ENCODE measurements around the gene TMEM267. TPM values are rescaled to one million over a fixed set of nuclear protein-coding genes. Genes with fewer than 3 reads are reported as not detected.

TMEM267 gene
- total RNA-seq, 1 donor from 2014 or later: 12.7 TPM

GRCh38 chr5:43400082-43400481 lies 83.6 kb downstream of the TMEM267 start:
- intact Hi-C loops (cut with DNase I): no loop called here
- H3K9me3 ChIP-seq: no peaks in the 10 kb centered on the region

GRCh38 chr5:43396762-43397304 lies 86.8 kb downstream of the TMEM267 start:
- peak overlapping the region; percentile 61 for H3K4me3 ChIP-seq
- no peaks in the 10 kb centered on the region for H3K9me3 ChIP-seq
- TF ChIP-seq, protein P1, sequence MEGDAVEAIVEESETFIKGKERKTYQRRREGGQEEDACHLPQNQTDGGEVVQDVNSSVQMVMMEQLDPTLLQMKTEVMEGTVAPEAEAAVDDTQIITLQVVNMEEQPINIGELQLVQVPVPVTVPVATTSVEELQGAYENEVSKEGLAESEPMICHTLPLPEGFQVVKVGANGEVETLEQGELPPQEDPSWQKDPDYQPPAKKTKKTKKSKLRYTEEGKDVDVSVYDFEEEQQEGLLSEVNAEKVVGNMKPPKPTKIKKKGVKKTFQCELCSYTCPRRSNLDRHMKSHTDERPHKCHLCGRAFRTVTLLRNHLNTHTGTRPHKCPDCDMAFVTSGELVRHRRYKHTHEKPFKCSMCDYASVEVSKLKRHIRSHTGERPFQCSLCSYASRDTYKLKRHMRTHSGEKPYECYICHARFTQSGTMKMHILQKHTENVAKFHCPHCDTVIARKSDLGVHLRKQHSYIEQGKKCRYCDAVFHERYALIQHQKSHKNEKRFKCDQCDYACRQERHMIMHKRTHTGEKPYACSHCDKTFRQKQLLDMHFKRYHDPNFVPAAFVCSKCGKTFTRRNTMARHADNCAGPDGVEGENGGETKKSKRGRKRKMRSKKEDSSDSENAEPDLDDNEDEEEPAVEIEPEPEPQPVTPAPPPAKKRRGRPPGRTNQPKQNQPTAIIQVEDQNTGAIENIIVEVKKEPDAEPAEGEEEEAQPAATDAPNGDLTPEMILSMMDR (IDR thresholded peaks at IDR 0.05): no peak
- intact Hi-C loops (cut with DNase I): no loop called here
- no peaks in the 10 kb centered on the region for H3K4me1 ChIP-seq
- DNase-seq (peak; percentile 80), ATAC-seq (peak; percentile 96 to 97)
- H3K36me3 ChIP-seq: no peaks in the 10 kb centered on the region
- peak overlapping the region; percentile 72 for H3K27ac ChIP-seq
- H3K27me3 ChIP-seq (ENCODE audit: low read depth): no peaks in the 10 kb centered on the region

More at GRCh38 chr5:43400082-43400481, 83.6 kb downstream of the TMEM267 start:
- Histone ChIP-seq H3K4me3 (no peak overlapping the region), H3K36me3 (no peaks in the 10 kb centered on the region), H3K27ac (no peak overlapping the region), H3K27me3 (ENCODE audit: low read depth) (no peaks in the 10 kb centered on the region), H3K4me1 (no peaks in the 10 kb centered on the region)
- ATAC-seq (no peak), DNase-seq (no peak)
- TF ChIP-seq, protein P1 (IDR thresholded peaks at IDR 0.05): no peak

Other genes with a start within 250 kb of the TMEM267 start
- gene HMGCS1, start 170.5 kb downstream of the TMEM267 start, total RNA-seq: 119 TPM
- gene CCL28, start 71.5 kb downstream of the TMEM267 start, total RNA-seq: 7.7 TPM
- 1.4 TPM for gene C5orf34, start 31.3 kb upstream of the TMEM267 start, total RNA-seq
- 71.9 TPM for gene PAIP1, start 73.2 kb upstream of the TMEM267 start, total RNA-seq
- 70.9 TPM for gene NNT, start 119.3 kb upstream of the TMEM267 start, total RNA-seq

Measured in lower lobe of right lung (tissue), 2 donors.